Neural cell (in vitro differentiated cells): Measurements from ENCODE around the gene KCTD10.

Experiments used
- CTCF ChIP-seq: fragments of 450-650 bp; IDR thresholded peaks from 2 replicates; pipeline ENCODE4 v1.5.1; 2014; ENCODE audit warnings: antibody characterized with exemption, mild to moderate bottlenecking, moderate library complexity; ENCODE audit not compliant: poor library complexity, severe bottlenecking
- EP300 ChIP-seq: fragments of 450-650 bp; conservative IDR thresholded peaks from 2 replicates; pipeline ENCODE4 v1.6.1; 2014; ENCODE audit warnings: antibody characterized with exemption, mild to moderate bottlenecking, moderate library complexity; ENCODE audit not compliant: poor library complexity, severe bottlenecking
- EZH2 ChIP-seq: fragments of 200-600, 300-800 bp; shearing (Covaris generic), sonication (generic); IDR thresholded peaks from 2 replicates; pipeline ENCODE4 v1.6.1; 2014; ENCODE audit warnings: antibody characterized with exemption, low read length, borderline replicate concordance, mild to moderate bottlenecking; ENCODE audit not compliant: insufficient read depth, poor library complexity, severe bottlenecking
- POLR2AphosphoS5 ChIP-seq: IDR thresholded peaks from 2 replicates; pipeline ENCODE4 v1.6.1; 2012
- RAD21 ChIP-seq: fragments of 450-650 bp; conservative IDR thresholded peaks from 2 replicates; pipeline ENCODE4 v1.6.1; 2014; ENCODE audit warnings: antibody characterized with exemption, mild to moderate bottlenecking, moderate library complexity
- REST ChIP-seq: IDR thresholded peaks from 2 replicates; pipeline ENCODE4 v1.6.1; 2012; ENCODE audit warnings: borderline replicate concordance
- SMC3 ChIP-seq: fragments of 450-650 bp; conservative IDR thresholded peaks from 2 replicates; pipeline ENCODE4 v1.6.1; 2014; ENCODE audit warnings: antibody characterized with exemption, mild to moderate bottlenecking, moderate library complexity; ENCODE audit not compliant: poor library complexity
- TAF1 ChIP-seq: IDR thresholded peaks from 2 replicates; pipeline ENCODE4 v1.6.1; 2012; ENCODE audit warnings: low read depth

GRCh38 chr12:109521831-109522230, 44.7 kb upstream of the KCTD10 start:
- TF ChIP-seq CTCF, result no peak
- TF ChIP-seq EZH2, result no peak
- no peak for TF ChIP-seq POLR2AphosphoS5
- no peak for TF ChIP-seq EP300
- no peak for TF ChIP-seq REST
- TF ChIP-seq SMC3, result no peak
- TF ChIP-seq RAD21, result no peak
- no peak for TF ChIP-seq TAF1
